Panc1 (cell line): ENCODE data around the gene SNRPA. TPM values are rescaled to one million over a fixed set of nuclear protein-coding genes. Genes with fewer than 3 reads are reported as not detected.

Experiments used
- ATAC-seq: fragments of 200-7000 bp; cut with Tn5 transposase; 2 replicates; pipeline ENCODE4 v1.9.1; 2020; ENCODE audit warnings: mild to moderate bottlenecking, moderate library complexity
- BruUV-seq: library from RNA; stranded (reverse); fragments of 400-500 nt; replicated peaks from 2 replicates; lab custom pipeline; 2021; lab: Mats Ljungman, UMichigan
- CTCF ChIA-PET: fragments of 300-600 bp; sonication (Branson Sonifier 250); formaldehyde crosslinking; loops from one replicate; lab custom pipeline; 2022; ENCODE audit warnings: antibody characterized with exemption; lab: Charles Lee
- POLR2A ChIA-PET: fragments of 300-600 bp; sonication (Branson Sonifier 250); formaldehyde crosslinking; loops from one replicate; lab custom pipeline; 2022; ENCODE audit warnings: antibody characterized with exemption; lab: Charles Lee
- DNase-seq: peaks from one replicate; pipeline ENCODE4 v3.0.0-alpha.2; 2010; ENCODE audit warnings: low read depth, low spot score
- H3K27ac ChIP-seq: 2 replicates; pipeline ENCODE4 v1.5.1; 2011; ENCODE audit warnings: mild to moderate bottlenecking, low read length, inconsistent platforms
- H3K27me3 ChIP-seq: fragments of 200-500 bp; sonication (Bioruptor generic); 2 replicates; pipeline ENCODE4 v1.6.0; 2014; ENCODE audit warnings: low read length, inconsistent platforms; ENCODE audit not compliant: control insufficient read depth, insufficient read depth
- H3K36me3 ChIP-seq: fragments of 200-500 bp; sonication (Bioruptor generic); 2 replicates; pipeline ENCODE4 v1.5.1; 2014; ENCODE audit warnings: inconsistent platforms, mild to moderate bottlenecking, low read length, moderate library complexity; ENCODE audit not compliant: control insufficient read depth, insufficient read depth
- H3K4me1 ChIP-seq: 2 replicates; pipeline ENCODE4 v1.5.1; 2011; ENCODE audit warnings: inconsistent platforms, mild to moderate bottlenecking, low read length, moderate library complexity; ENCODE audit not compliant: control insufficient read depth, insufficient read depth
- H3K4me3 ChIP-seq, 2 experiments: 2 replicates each; pipeline ENCODE4 v1.5.1; 2011 to 2012; ENCODE audit warnings: low read depth in 2 of 2, low read length in 2 of 2, mild to moderate bottlenecking in 2 of 2, inconsistent platforms in 1 of 2, moderate library complexity in 1 of 2
- H3K9me3 ChIP-seq: fragments of 200-500 bp; sonication (Bioruptor generic); 2 replicates; pipeline ENCODE4 v1.5.1; 2014; ENCODE audit warnings: low read depth, mild to moderate bottlenecking, inconsistent platforms, low read length, moderate library complexity; ENCODE audit not compliant: control insufficient read depth, insufficient read depth
- CTCF ChIP-seq: fragments of 450-650 bp; IDR thresholded peaks from 2 replicates; pipeline ENCODE4 v1.5.1; 2017; ENCODE audit warnings: mild to moderate bottlenecking
- POLR2AphosphoS5 ChIP-seq: IDR thresholded peaks from 2 replicates; pipeline ENCODE4 v1.6.1; 2012; ENCODE audit warnings: mild to moderate bottlenecking, low read depth, low read length, moderate library complexity
- REST ChIP-seq, 2 experiments: IDR thresholded peaks; 2 replicates each; pipeline ENCODE4 v1.6.1; 2011 to 2012; ENCODE audit warnings: low read depth in 2 of 2, control low read depth in 1 of 2, low read length in 1 of 2, mild to moderate bottlenecking in 1 of 2, moderate library complexity in 1 of 2; ENCODE audit not compliant: insufficient read depth in 1 of 2
- SIN3A ChIP-seq: IDR thresholded peaks from 2 replicates; pipeline ENCODE4 v1.6.1; 2012; ENCODE audit warnings: low read depth, mild to moderate bottlenecking, low read length, moderate library complexity, borderline replicate concordance; ENCODE audit not compliant: insufficient read depth
- TCF7L2 ChIP-seq: IDR thresholded peaks from 2 replicates; pipeline ENCODE4 v1.6.1; 2011; ENCODE audit warnings: mild to moderate bottlenecking, low read depth, low read length, inconsistent platforms
- in situ Hi-C: cut with HindIII; loops from 2 replicates; pipeline ENCODE4 v1.10.0; 2016; ENCODE audit warnings: low sequenced_read_pairs, low pct_unique_long_range_greater_than_20kb
- intact Hi-C: fragments of 100-400 bp; cut with micrococcal nuclease; formaldehyde crosslinking; loops from one replicate; pipeline ENCODE4 v1.10.0; 2022; ENCODE audit not compliant: unreplicated experiment
- total RNA-seq: library from RNA; stranded (reverse); gene quantifications from one replicate; pipeline ENCODE4 v1.2.1, GENCODE V29; 2021; ENCODE audit not compliant: unreplicated experiment

Gene SNRPA
- total RNA-seq, 1 experiment from 2014 or later, result 104 TPM

- Histone ChIP-seq H3K4me3 (no peak overlapping the region), H3K36me3 (no peaks in the 10 kb centered on the region), H3K27ac (no peak overlapping the region), H3K4me1 (0 out of 2 replicates have a peak, but pooled peaks cover 3% of the 10 kb centered on the region), H3K27me3 (no peaks in the 10 kb centered on the region), H3K9me3 (no peaks in the 10 kb centered on the region)
- no peak for ATAC-seq
- TF ChIP-seq CTCF (no peak), SIN3A (no peak), REST (IDR thresholded peaks at IDR 0.05; ENCODE audit: insufficient read depth in 1 of 2, low read depth in 2 of 2, low read length in 1 of 2) (no peak), TCF7L2 (no peak), POLR2AphosphoS5 (no peak)
- ChIA-PET CTCF (no interaction called here), POLR2A (no interaction called here)
- no peak for DNase-seq
- in situ Hi-C loops, result no loop called here
- intact Hi-C loops, result no loop called here
- no TSS peak for BruUV-seq
These were observed 41.2 kb upstream of the SNRPA start for GRCh38 chr19:40709817-40710216.

DNA sequence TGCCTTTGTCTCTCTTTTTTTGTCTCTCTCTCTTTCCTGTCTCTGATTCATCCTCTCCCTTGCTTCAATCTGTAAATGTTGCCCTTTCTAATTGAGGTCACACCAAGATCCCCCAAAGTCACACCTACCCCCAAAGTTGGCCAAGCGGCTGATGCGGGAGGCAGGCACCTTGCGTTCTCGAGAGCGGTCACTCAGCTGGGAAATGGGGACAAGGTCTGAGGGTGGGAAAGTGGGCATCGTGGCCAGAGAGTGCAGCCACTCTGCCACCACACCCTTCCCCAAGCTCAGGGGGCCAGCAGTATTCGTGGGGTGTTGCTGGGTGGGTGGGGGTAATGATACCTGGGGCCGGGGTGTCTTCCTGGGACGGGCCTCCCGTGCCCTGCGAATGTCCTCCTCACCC, 37.1 kb upstream of the SNRPA start:
- no peak for DNase-seq
- POLR2A ChIA-PET, result interaction anchor here (0.6 kb wide), 1 partner anchor 38 kb away, joined by 14 read pairs; no protein-coding TSS in a partner anchor
- intact Hi-C loops, result no loop called here
- in situ Hi-C loops, result no loop called here
- no peaks in the 10 kb centered on the region for H3K9me3 ChIP-seq
- ATAC-seq, result no peak
- peaks cover 11% of the 10 kb centered on the region for H3K4me1 ChIP-seq
- H3K27ac ChIP-seq, result no peak overlapping the region
- no TSS peak for BruUV-seq
- CTCF ChIA-PET, result no interaction called here
- peak overlapping the region in 1 of 2 experiments; percentile 65; a peak in 1 of 4 replicates for H3K4me3 ChIP-seq
- TF ChIP-seq TCF7L2 (no peak), POLR2AphosphoS5 (no peak), CTCF (no peak), REST (IDR thresholded peaks at IDR 0.05; ENCODE audit: insufficient read depth in 1 of 2, low read depth in 2 of 2, low read length in 1 of 2) (no peak), SIN3A (no peak)
- peaks cover 3% of the 10 kb centered on the region; the same call in 1 of the 2 replicates for H3K36me3 ChIP-seq
- no peaks in the 10 kb centered on the region for H3K27me3 ChIP-seq
